Embryonic facial prominence (tissue), 1 donor: ENCODE data around the gene RTN4RL1.

Experiments used
- DNase-seq: peaks from one replicate; pipeline ENCODE4 v3.0.0-alpha.2; 2016; ENCODE audit errors: extremely low spot score

RTN4RL1 gene

DNA sequence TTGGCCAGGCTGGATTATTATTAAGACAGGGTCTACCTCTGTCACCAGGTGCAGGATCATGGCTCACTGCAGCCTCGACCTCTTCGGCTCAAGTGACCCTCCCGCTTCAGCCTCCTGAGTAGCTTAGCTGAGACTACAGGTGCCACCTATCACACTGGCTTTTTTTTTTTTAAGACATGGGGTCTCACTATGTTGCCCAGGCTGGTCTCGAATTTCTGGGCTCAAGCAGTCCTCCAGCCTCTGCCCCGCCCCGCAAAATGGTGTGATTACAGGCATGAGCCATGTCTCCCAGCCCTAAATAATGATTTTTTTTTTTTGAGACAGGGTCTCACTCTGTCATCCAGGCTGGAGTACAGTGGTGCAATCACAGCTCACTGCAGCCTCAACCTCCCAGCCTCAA is 22.5 kb upstream of the RTN4RL1 start:
- DNase-seq = no peak

DNA sequence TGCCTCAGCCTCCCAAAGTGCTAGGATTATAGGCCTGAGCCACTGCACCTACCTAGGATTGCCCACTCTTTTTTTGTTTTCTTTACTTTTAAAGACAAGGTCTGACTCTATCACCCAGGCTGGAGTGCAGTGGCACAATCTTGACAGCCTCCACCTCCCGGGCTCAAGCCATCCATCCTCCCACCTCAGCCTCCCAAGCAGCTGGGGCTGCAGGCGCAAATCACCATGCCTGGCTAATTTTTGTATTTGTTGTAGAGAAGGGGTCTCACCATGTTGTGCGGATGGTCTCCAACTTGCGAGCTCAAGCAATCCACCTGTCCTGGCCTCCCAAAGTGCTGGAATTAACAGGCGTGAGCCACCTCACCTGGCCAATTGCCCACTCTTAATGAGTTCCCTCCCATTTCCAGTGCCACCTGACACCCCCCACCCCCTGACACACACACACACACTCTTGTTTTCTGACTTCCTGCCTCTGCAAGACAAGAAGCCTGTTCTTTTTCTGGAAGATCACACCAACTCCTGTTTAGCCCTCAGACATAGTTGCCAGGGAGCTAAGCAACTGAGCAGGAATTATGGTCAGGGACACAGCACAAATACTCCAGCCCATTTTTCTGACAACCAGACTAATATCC is 19.2 kb upstream of the RTN4RL1 start:
- no peak for DNase-seq

DNA sequence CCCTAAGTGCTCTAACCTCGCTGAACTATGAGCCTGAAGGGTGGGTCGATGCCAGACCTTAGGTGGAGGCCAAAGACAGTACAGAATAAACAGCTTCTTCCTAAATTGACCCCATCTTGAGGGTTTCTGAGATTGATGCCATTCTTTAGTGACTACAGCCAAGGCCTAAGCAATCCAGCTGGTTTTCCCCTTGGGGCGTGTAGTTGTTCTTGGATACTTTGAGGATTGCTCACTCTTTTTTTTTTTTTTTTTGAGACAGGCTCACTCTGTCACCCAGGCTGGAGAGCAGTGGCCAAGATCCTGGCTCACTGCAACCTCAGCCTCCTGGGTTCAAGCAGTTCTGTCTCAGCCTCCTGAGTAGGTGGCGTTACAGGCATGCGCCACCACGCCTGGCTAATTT is 18.7 kb upstream of the RTN4RL1 start:
- no peak for DNase-seq

DNA sequence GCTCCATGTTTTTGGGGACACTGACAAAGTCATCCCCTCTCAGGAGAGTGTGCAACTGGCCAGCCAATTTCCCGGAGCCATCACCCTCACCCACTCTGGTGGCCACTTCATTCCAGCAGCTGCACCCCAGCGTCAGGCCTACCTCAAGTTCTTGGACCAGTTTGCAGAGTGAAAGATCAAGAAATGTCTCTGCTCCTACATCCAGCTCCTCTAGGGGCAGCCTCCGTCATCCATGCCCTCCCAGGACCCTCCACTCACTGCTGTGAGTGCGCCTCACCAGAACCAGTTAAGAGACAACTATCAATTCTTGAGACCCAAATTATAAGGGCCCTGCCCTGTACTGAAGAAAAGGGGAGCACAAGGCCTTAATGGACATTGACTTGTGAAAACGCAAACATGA is 17.8 kb upstream of the RTN4RL1 start:
- DNase-seq = no peak

DNA sequence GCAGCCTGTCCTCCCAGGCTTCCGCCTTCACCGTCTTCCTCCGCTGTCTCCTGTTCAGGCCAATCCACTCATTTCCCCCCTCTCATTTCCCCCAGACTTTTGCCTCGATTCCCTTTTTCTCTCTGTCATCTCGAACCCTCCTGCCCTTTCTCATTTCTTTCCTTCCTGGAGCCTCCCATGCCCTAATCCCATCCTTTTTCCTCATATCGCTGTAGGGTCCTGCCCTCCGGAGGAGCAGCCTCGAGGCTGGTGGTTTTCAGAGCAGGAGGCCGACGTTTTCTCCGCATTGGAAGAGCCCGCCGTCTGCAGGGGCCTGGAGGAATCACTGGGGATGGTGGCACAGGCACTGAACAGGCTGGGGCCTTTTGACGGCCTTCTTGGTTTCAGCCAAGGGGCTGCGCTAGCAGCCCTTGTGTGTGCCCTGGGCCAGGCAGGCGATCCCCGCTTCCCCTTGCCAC is 17.3 kb upstream of the RTN4RL1 start:
- no peak for DNase-seq

DNA sequence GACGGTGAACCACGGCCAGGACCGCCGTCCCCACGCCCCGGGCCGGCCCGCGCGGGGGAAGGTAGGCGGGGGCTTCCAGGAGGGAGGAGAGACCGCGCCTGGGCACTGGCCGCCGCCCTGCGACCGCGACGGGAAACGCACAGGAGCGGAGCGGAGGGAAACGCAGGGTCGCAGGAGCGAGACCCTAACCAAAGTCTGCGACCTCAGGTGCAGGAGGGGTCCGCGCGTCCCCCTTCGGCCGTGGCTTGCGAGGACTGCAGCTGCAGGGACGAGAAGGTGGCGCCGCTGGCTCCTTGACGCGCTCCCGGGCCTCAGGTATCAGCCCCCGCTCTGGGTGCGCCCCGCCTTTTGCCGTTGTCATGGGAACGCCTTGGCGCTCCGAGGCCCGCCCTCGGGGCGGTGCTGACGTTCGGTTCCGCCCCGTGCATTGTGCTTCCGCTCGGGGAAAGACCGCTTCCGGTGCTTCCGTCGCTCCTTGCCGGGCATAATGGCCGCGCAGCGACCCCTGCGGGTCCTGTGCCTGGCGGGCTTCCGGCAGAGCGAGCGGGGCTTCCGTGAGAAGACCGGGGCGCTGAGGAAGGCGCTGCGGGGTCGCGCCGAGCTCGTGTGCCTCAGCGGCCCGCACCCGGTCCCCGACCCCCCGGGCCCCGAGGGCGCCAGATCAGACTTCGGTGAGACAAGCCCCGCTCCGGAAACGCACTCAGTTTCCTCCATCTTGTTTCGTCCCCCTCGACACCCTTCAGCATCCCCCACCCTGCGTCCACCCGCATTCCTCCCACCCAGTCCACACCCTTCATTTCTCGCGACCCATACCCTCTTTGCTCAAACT is 16.6 kb upstream of the RTN4RL1 start, which contains the start of gene OVCA2:
TSS of gene OVCA2 (plus strand) at position 462 of the 829 bp plus-strand sequence. CDS start at position 488, 26 bp downstream.
- DNase-seq = peak; percentile 91

DNA sequence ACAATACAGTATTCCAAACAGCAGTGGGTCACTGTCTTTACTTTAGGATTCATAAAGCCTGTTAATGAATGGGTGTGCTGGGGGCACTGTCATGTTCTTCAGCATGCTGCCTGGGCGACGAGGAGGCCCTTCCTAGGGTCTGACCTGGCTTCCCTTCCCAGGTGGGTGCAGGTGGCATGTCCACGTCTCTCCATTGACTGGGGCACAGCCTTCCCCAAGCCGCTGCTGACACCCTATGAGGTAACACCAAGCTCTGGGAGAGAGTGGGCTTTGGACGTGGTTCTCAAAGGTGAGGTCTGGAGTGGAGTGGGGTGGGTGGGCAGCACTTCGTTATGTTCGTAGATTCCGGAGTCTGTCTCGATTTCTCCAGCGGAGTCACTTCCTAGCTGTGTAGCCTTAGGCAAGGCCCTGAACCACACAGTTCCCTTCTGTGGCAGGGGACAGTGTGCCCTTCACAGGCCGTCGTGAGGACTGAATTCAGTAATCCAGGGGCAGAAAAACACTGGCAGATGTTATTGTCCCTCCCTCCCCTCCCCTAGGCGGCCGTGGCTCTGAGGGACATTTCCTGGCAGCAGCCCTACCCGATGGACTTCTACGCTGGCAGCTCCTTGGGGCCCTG is 15.9 kb upstream of the RTN4RL1 start:
- DNase-seq = no peak

DNA sequence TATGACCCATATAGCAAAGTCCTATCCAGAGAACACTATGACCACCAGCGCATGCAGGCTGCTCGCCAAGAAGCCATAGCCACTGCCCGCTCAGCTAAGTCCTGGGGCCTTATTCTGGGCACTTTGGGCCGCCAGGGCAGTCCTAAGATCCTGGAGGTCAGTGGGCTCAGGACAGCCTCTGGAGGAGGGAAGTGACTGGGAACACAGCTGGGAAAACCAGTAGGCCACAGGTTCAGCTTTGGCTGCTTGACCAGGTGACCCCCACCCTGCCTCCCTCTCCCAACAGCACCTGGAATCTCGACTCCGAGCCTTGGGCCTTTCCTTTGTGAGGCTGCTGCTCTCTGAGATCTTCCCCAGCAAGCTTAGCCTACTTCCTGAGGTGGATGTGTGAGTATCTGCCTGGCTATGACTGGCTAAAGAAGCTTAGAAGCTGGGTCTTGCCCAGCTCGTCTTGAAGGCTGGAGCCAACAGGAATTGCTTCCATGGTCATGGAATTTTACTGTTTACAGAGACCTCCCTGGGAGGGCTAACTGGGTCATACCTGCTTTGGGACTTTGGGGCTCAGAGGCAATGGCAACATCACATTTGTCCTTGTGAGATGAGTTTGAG is 15.2 kb upstream of the RTN4RL1 start:
- DNase-seq = no peak

DNA sequence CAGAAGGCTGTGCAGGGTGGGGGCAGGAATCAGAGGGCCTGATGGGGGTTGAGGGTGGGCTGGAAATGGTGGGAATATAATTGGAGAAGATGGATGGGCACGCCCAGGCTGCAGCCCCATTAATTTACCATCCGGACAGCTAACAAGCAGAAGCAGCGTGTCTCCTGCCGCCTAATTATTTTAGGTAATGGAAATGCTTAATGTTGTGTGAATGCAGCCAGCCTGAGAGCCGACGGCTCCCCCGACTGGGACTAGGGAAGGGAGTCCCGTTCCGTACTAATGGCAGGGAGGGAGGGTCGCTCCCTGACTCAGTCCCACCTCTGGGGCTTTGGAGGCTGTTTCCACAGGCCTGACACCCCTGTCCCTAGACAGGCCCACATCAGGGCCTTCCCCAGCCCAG is 12.0 kb upstream of the RTN4RL1 start:
- DNase-seq = no peak

DNA sequence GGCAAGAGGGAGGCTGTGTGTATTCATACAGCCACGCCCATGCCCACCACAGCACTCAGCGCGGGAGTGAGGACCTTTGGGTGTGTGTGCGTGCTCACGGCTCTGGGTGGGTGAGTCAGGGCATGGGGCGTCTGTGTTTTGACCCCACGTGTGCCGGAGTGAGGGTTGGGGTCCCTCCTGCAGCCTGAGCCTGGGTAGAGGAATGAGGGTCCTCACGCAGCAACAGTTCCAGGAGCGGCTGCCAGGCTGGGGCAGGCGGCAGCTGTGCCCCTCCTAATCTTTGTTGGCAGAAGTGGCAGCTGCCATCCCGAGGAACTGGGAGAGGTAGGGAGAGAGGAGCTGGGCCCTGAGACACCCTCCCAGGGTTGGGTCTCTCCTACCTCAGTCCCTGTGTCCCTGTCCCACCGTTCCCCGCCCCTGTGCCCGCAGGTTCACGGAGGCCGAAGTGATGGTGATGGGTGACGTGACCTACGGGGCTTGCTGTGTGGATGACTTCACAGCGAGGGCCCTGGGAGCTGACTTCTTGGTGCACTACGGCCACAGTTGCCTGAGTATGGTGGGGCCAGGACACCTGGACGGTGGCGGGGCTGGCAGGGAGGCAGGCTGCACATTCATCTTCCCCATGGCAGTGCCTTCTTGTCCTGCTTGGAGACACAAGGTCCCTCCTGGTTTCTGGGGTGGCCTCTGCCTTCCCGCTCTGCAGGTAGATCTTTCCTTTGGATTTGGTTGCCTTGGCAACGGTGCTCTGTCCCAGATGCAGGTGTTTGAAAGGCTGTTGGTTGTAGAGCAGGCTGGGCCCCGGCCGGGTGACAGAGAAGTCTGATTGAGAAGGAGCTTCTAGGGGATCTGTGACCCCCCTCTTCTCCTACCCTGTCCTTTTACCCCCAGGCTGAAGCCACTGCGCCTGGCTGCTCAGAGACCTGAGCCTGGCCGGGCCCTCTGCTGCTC is 10.7 kb upstream of the RTN4RL1 start:
- no peak for DNase-seq

DNA sequence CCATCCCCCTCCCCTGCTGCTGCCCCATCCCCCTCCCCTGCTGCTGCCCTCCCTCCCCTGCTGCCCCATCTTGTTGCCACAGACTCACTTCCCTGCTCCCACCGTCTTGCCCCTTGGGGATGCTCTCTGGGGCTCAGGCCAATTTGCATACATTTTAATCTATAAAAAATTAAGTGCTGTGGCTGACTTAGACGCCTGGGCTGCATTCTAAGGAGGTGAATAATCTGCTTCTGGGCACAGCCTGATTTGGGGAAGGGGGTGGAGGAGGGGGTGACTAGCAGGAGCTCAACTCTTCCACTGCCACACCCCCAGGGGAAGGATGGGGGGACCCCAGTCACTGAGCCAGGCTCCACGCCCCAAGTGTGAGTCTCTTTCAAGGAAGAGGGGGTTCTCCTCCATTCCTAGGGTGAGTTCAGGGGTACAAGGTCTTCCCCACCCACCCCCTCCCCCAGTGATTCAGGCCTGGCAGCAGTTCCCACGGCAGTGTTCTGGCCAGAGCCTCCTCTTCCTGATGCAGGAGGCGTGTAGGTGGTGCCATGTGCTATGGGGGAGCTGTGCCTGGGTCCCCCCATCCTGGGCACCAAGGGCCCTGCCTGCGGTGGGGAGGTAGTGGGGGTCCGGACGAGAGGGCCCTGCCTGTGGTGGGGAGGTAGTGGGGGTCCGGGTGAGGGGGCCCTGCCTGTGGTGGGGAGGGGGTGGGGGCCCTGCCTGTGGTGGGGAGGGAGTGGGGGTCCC is 9.8 kb upstream of the RTN4RL1 start:
- no peak for DNase-seq

DNA sequence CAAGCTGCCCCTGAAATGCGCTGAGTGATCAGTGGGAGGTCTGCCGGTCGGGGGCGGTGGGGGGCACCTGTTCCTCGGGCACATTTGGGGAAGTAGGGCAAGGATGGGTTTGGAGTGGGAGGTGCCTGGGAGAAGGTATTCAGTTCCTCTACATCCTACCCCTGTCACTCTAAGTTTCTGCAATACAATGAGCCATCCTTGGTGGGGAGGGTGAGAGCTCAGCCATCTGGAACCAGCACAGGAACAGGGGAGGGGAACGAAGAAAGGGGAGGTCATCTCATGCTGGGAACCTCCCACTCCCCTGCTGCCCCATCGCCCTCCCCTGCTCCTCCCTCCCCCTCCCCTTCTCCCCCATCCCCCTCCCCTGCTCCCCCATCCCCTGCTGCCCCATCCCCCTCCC is 9.0 kb upstream of the RTN4RL1 start:
- no peak for DNase-seq

DNA sequence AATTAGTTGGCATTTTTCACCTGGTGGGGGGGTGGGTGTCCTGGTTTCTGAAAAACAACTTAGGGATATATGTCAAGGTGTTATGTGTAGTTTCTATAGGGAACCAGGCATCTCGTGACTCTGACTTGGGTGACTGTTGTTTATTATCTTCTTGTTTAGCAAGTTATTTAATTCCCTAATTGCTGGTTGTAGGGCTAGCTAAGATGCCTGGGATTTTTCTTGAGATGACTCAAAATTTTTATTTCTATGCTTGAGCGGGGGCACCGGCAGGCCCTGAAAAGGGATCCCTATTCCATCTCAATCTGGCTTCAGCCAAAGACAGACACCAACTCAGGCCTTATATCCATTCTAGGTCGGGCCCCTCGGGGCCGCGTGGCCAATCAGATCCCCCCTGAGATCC is 8.0 kb upstream of the RTN4RL1 start:
- no peak for DNase-seq

DNA sequence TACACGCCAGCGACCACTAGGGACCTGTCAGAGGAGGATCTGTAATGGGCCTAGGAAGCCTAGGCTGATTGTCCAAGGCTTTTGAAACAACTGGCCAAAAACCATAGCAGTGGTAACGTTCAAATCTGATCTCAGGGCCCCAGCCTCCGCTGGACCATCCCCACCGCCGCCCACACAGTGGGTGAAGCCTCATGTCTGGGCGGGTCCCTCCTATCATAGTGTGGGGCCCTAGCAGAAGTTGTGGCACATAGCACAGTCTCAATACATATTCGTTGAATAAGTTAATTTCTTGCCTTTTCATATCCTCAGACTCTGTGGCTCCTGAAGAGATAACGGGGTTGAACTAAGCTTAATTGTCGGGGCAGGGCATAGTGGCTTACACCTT is 5.6 kb upstream of the RTN4RL1 start:
- DNase-seq = no peak

DNA sequence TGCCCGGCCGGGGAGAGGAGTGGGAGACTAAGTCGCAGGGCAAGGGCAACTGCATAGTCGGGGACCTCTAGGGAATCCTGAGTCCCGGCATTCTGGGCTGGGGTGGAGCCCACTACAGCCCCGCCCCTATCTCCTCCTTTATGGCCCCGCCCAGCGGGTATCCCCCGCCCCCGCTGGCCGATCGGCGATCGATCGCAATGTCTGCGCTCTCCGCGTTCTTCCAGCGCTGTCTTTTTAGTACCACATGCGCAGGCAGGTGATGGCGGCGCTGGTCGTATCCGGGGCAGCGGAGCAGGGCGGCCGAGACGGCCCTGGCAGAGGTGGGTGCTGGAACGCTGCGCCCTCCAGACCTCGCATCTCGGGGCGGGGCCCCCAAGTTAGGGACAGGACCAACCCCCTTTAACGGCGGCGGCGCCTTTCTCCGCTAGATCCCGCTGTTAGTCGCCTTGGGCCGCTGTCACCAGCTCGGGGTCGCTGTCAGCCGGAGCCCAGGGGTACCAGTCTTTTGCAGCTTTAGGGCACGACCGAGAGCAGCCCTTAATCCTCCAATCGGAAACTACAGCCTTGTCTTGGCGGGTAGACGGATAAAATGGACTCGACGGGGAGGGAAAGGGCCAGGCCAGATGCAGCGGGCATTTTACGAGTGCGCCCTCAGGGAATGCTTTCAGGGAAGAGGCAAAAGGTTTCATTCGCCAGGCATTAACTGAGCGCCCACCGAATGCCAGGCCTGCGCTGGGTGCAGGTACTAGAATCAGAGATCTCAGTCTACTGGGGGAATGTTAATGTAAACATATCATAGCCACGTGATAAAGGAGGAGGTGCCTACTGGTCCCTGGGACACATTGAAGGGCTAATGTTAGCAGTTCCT is 5.0 kb upstream of the RTN4RL1 start, which contains the start of gene DPH1:
TSS of gene DPH1 (plus strand) at position 243 of the 868 bp plus-strand sequence. CDS start at position 260, 17 bp downstream.
- DNase-seq = peak; percentile 82

DNA sequence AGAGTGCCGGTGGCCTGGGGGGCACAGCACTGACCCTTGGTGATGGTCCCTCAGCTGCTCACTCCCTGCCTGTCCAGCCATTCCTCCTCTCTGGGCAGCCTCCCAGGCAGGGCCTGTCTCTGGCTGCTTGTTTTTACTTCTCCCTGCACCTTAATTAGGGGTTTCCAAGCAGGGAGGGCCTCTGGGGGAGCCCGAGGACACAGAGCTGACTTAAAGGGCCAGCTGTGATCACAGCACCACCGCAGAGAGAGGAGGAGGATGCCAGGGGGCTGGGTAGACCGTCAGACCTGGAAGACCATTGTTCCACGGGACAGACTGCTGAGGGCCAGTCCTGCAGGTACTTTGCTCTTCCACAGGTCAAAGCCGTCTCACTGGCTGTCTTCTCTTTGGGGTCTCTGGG is 3.6 kb upstream of the RTN4RL1 start:
- DNase-seq = no peak

DNA sequence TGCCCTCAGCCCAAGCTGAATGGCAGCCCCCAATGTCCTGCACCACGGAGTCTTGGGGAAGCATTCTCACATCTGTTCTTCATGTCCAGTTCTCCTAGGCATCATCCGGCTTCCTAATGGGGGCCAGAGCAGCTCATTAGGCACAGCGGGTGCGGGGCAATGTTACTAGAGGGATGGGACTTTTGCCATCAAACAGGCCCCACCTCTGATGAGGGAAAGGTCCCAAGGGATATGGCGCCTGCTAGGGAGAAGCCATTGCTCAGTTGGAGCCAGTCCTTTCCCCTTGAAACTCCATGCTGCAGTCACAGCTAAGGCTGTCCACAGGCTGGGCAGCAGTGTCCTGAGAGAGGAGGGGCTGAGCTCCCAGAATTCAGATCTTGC is 3.1 kb upstream of the RTN4RL1 start:
- no peak for DNase-seq

DNA sequence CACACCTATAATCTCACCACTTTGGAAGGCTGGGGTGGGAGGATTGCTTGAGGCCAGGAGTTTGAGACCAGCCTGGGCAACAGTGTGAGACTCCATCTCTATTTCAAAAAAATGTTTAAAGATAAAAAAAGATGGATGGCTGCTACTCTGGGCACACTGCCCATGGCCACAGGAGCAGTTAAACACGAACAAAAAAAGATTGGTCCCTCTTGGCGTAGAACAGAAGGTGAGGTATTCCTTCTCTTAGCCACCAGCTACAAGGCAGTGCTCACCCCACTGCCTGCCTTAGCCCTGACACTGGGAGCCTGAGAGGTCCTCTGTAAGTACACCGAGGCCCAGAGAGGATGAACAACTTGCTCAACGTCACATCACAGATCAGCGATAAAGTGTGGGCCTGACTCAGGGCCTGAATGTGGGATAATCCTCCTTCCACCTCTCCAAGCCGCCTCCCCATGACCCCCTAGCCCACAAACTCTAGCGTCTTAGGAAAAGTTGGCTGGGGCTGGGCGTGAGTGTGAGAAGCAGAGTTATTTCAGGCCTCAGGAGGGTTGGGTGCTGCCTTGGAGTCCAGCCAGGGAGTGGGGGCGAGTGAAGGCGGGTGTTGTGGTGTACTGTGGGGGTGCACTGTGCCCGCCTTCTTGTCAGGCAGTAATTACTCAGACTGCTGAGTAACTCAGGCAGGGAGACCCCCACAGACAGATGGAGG is 2.5 kb upstream of the RTN4RL1 start:
- no peak for DNase-seq
